Lower leg skin (tissue), 3 donors: ENCODE results near the gene CTTN.

Experiments used
- POLR2A ChIP-seq, 2 donors: fragments of 450-650 bp; IDR thresholded peaks; one replicate each; pipeline ENCODE4 v1.6.1; 2016 to 2017; ENCODE audit warnings: antibody characterized with exemption in 2 of 2, mild to moderate bottlenecking in 1 of 2, moderate library complexity in 1 of 2
- TF ChIP-seq, protein P1 (sequence below), 3 donors: fragments of 450-650 bp; IDR thresholded peaks; one replicate each; pipeline ENCODE4 v1.5.1; 2016; ENCODE audit warnings: antibody characterized with exemption in 3 of 3, mild to moderate bottlenecking in 3 of 3, moderate library complexity in 2 of 3

DNA sequence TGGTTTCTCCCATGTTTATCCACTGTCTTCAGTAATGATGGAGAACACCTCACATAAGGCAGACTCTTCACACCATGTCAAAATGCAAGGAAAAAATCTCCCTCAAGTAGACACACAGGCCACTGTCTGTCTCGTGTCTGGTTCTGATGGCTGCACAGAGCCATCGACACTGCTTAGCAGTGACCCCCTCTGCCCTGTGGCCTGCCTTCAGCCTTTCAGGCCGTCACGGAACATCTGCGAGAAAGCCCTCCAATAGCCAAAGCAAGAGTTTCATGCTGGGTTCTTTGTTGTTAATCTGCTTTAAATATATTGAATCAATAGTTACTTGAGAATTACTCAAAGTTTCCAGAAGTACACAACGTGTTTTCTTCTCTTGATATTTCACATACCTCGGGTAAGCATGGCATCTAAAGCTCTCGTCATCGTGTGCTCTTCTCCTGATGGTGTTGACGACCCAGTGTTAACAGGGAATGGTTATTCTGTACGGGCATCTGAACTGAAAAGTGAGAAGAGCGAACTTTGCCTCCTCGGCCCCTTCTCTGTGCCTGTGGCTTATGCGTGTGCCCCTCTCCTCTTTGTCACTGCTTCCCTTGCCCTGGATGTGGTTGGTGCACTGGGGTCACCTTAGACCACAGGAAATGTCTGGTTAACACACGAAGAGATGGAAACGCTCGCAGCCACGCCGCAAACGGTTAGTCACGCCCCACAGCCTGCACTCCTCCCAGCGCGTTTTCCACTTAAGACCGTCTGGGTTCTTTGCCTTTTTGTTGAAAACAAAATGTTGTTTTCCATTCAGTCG is 33.4 kb upstream of the CTTN start:
- TF ChIP-seq, protein P1, sequence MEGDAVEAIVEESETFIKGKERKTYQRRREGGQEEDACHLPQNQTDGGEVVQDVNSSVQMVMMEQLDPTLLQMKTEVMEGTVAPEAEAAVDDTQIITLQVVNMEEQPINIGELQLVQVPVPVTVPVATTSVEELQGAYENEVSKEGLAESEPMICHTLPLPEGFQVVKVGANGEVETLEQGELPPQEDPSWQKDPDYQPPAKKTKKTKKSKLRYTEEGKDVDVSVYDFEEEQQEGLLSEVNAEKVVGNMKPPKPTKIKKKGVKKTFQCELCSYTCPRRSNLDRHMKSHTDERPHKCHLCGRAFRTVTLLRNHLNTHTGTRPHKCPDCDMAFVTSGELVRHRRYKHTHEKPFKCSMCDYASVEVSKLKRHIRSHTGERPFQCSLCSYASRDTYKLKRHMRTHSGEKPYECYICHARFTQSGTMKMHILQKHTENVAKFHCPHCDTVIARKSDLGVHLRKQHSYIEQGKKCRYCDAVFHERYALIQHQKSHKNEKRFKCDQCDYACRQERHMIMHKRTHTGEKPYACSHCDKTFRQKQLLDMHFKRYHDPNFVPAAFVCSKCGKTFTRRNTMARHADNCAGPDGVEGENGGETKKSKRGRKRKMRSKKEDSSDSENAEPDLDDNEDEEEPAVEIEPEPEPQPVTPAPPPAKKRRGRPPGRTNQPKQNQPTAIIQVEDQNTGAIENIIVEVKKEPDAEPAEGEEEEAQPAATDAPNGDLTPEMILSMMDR (IDR thresholded peaks at IDR 0.05), result no peak
- no peak for TF ChIP-seq POLR2A (IDR thresholded peaks at IDR 0.05)
